WTC11 (cell line): ENCODE data around the gene AOAH. TPM values are rescaled to one million over a fixed set of nuclear protein-coding genes. Genes with fewer than 3 reads are reported as not detected.

Experiments used
- ATAC-seq: fragments of 200-7000 bp; cut with Tn5 transposase; 2 replicates; pipeline ENCODE4 v1.10.0; 2021; ENCODE audit warnings: mild to moderate bottlenecking, moderate library complexity
- CTCF ChIA-PET: fragments of 300-600 bp; sonication (Branson Sonifier 250); formaldehyde crosslinking; loops from one replicate; lab custom pipeline; 2021; ENCODE audit warnings: antibody characterized with exemption; lab: Charles Lee
- POLR2A ChIA-PET: fragments of 350-600 bp; sonication (Branson Sonifier 250); formaldehyde crosslinking; loops from one replicate; lab custom pipeline; 2021; ENCODE audit warnings: antibody characterized with exemption; lab: Charles Lee
- DNase-seq: peaks from one replicate; pipeline ENCODE4 v3.0.0; 2021; ENCODE audit warnings: low spot score
- H3K27ac Mint-ChIP-seq: 2 replicates; pipeline ENCODE4 v1.8.0; 2021; ENCODE audit warnings: mixed read lengths
- H3K27me3 Mint-ChIP-seq: 2 replicates; pipeline ENCODE4 v1.8.0; 2021; ENCODE audit warnings: low read depth, mild to moderate bottlenecking, moderate library complexity, mixed read lengths
- H3K36me3 Mint-ChIP-seq: 2 replicates; pipeline ENCODE4 v1.8.0; 2021; ENCODE audit warnings: mixed read lengths
- H3K4me1 Mint-ChIP-seq: 2 replicates; pipeline ENCODE4 v1.8.0; 2022; ENCODE audit warnings: mixed read lengths
- H3K4me3 Mint-ChIP-seq: 2 replicates; pipeline ENCODE4 v1.8.0; 2021; ENCODE audit warnings: mild to moderate bottlenecking, moderate library complexity, mixed read lengths
- H3K9me3 Mint-ChIP-seq: 2 replicates; pipeline ENCODE4 v1.8.0; 2021; ENCODE audit warnings: mixed read lengths
- AFF4 ChIP-seq: sonication (generic); formaldehyde crosslinking; IDR thresholded peaks from 2 replicates; pipeline ENCODE4 v1.8.1; 2023; ENCODE audit warnings: mild to moderate bottlenecking, missing genetic modification reagents, borderline replicate concordance
- ATF6 ChIP-seq: sonication (generic); formaldehyde crosslinking; IDR thresholded peaks from 2 replicates; pipeline ENCODE4 v1.8.1; 2023; ENCODE audit warnings: mild to moderate bottlenecking, missing genetic modification reagents
- CREB1 ChIP-seq: sonication (generic); formaldehyde crosslinking; IDR thresholded peaks from 2 replicates; pipeline ENCODE4 v1.8.0; 2023; ENCODE audit warnings: mild to moderate bottlenecking, missing genetic modification reagents
- E2F4 ChIP-seq: sonication (generic); formaldehyde crosslinking; IDR thresholded peaks from 2 replicates; pipeline ENCODE4 v1.8.1; 2022; ENCODE audit warnings: low read depth, mild to moderate bottlenecking, moderate library complexity, missing genetic modification reagents, borderline replicate concordance
- EMX1 ChIP-seq: fragments of 250-450 bp; sonication (Bioruptor Pico); IDR thresholded peaks from 2 replicates; pipeline ENCODE4 v1.8.0; 2021; ENCODE audit warnings: mild to moderate bottlenecking
- FOXJ3 ChIP-seq: sonication (generic); formaldehyde crosslinking; IDR thresholded peaks from 2 replicates; pipeline ENCODE4 v1.9.0; 2021; ENCODE audit warnings: missing genetic modification reagents, mild to moderate bottlenecking, borderline replicate concordance
- FOXP1 ChIP-seq: sonication (generic); formaldehyde crosslinking; IDR thresholded peaks from 2 replicates; pipeline ENCODE4 v1.8.0; 2022; ENCODE audit warnings: missing genetic modification reagents, mild to moderate bottlenecking, moderate library complexity, borderline replicate concordance
- FOXP4 ChIP-seq: sonication (generic); formaldehyde crosslinking; IDR thresholded peaks from 2 replicates; pipeline ENCODE4 v1.8.0; 2022; ENCODE audit warnings: mild to moderate bottlenecking, missing genetic modification reagents
- GTF2I ChIP-seq: fragments of 250-450 bp; sonication (Bioruptor Pico); conservative IDR thresholded peaks from 2 replicates; pipeline ENCODE4 v1.4.0; 2021; ENCODE audit warnings: mild to moderate bottlenecking
- MLX ChIP-seq: sonication (generic); formaldehyde crosslinking; IDR thresholded peaks from 2 replicates; pipeline ENCODE4 v1.8.1; 2023; ENCODE audit warnings: mild to moderate bottlenecking, missing genetic modification reagents, moderate library complexity
- NFATC4 ChIP-seq: fragments of 250-450 bp; sonication (Bioruptor Pico); IDR thresholded peaks from 2 replicates; pipeline ENCODE4 v1.9.0; 2021; ENCODE audit warnings: mild to moderate bottlenecking
- NR1H2 ChIP-seq: sonication (generic); formaldehyde crosslinking; IDR thresholded peaks from 2 replicates; pipeline ENCODE4 v1.9.0; 2021; ENCODE audit warnings: mild to moderate bottlenecking, moderate library complexity, missing genetic modification reagents
- NR3C1 ChIP-seq: sonication (generic); formaldehyde crosslinking; conservative IDR thresholded peaks from 2 replicates; pipeline ENCODE4 v1.8.1; 2023; ENCODE audit warnings: low read depth, mild to moderate bottlenecking, missing genetic modification reagents
- PREB ChIP-seq: sonication (generic); formaldehyde crosslinking; IDR thresholded peaks from 2 replicates; pipeline ENCODE4 v1.8.1; 2022; ENCODE audit warnings: mild to moderate bottlenecking, missing genetic modification reagents, moderate library complexity, borderline replicate concordance
- RORB ChIP-seq: fragments of 250-450 bp; sonication (Bioruptor Pico); IDR thresholded peaks from 2 replicates; pipeline ENCODE4 v1.9.0; 2021; ENCODE audit warnings: mild to moderate bottlenecking
- SMAD3 ChIP-seq: sonication (generic); formaldehyde crosslinking; IDR thresholded peaks from 2 replicates; pipeline ENCODE4 v1.8.0; 2022; ENCODE audit warnings: missing genetic modification reagents, mild to moderate bottlenecking, borderline replicate concordance
- TCF7 ChIP-seq: sonication (generic); formaldehyde crosslinking; IDR thresholded peaks from 2 replicates; pipeline ENCODE4 v1.8.0; 2022; ENCODE audit warnings: mild to moderate bottlenecking, low read depth, missing genetic modification reagents, moderate library complexity
- TEAD1 ChIP-seq: sonication (generic); formaldehyde crosslinking; IDR thresholded peaks from 2 replicates; pipeline ENCODE4 v1.8.0; 2022; ENCODE audit warnings: mild to moderate bottlenecking, missing genetic modification reagents
- ZBTB21 ChIP-seq: sonication (generic); formaldehyde crosslinking; IDR thresholded peaks from 2 replicates; pipeline ENCODE4 v1.8.1; 2023; ENCODE audit warnings: mild to moderate bottlenecking, missing genetic modification reagents, borderline replicate concordance
- ZNF121 ChIP-seq: sonication (generic); formaldehyde crosslinking; IDR thresholded peaks from 2 replicates; pipeline ENCODE4 v1.8.0; 2023; ENCODE audit warnings: missing genetic modification reagents
- ZNF232 ChIP-seq: sonication (generic); formaldehyde crosslinking; IDR thresholded peaks from 2 replicates; pipeline ENCODE4 v1.8.0; 2022; ENCODE audit warnings: mild to moderate bottlenecking, missing genetic modification reagents
- ZNF317 ChIP-seq: sonication (generic); formaldehyde crosslinking; IDR thresholded peaks from 2 replicates; pipeline ENCODE4 v1.8.1; 2023; ENCODE audit warnings: low read depth, mild to moderate bottlenecking, moderate library complexity, missing genetic modification reagents, borderline replicate concordance
- ZNF671 ChIP-seq: fragments of 250-450 bp; sonication (Bioruptor Pico); IDR thresholded peaks from 2 replicates; pipeline ENCODE4 v1.8.0; 2021; ENCODE audit warnings: mild to moderate bottlenecking
- total RNA-seq: library from RNA; stranded (reverse); gene quantifications from 3 replicates; pipeline ENCODE4 v1.2.3, GENCODE V29; 2021

Gene AOAH
- total RNA-seq, 1 experiment from 2014 or later = 0.31 TPM

- TF ChIP-seq AFF4 (CRISPR knock-in tag) = no peak
- no peak for TF ChIP-seq NR1H2 (CRISPR knock-in tag)
- TF ChIP-seq NFATC4 (CRISPR knock-in tag) = no peak
- TF ChIP-seq ZNF317 (CRISPR knock-in tag) = no peak
Observed at GRCh38 chr7:36726806-36727503, 2.7 kb upstream of the AOAH start (continued).

- DNase-seq = no peak
- no peak for TF ChIP-seq GTF2I
- TF ChIP-seq FOXP1 (CRISPR knock-in tag) = no peak
- no peak for TF ChIP-seq E2F4 (CRISPR knock-in tag)
- POLR2A ChIA-PET = interaction anchor here (0.6 kb wide), 1 partner anchor 533 kb away, joined by 3 read pairs; no protein-coding TSS in a partner anchor
- Mint-ChIP-seq H3K9me3 (peaks cover 15% of the 10 kb centered on the region), H3K4me1 (no peaks in the 10 kb centered on the region), H3K36me3 (no peaks in the 10 kb centered on the region), H3K27me3 (no peaks in the 10 kb centered on the region), H3K27ac (no peak overlapping the region), H3K4me3 (no peak overlapping the region)
- CTCF ChIA-PET = interaction anchor here (0.7 kb wide), 1 partner anchor 154 kb away, joined by 3 read pairs; no protein-coding TSS in a partner anchor
- ATAC-seq = no peak
Observed at GRCh38 chr7:36726311-36726710, 2.0 kb upstream of the AOAH start.

GRCh38 chr7:36724996-36725395 is 702 bp upstream of the AOAH start:
- ChIA-PET CTCF (no interaction called here), POLR2A (no interaction called here)
- Mint-ChIP-seq H3K4me1 (no peaks in the 10 kb centered on the region), H3K27me3 (no peaks in the 10 kb centered on the region), H3K9me3 (peaks cover 11% of the 10 kb centered on the region), H3K36me3 (no peaks in the 10 kb centered on the region), H3K27ac (no peak overlapping the region), H3K4me3 (no peak overlapping the region)
- ATAC-seq (no peak), DNase-seq (no peak)
- TF ChIP-seq FOXJ3 (CRISPR knock-in tag) (no peak), ZBTB21 (no peak), PREB (no peak), ZNF671 (no peak), TCF7 (CRISPR knock-in tag) (no peak), FOXP4 (CRISPR knock-in tag) (no peak), EMX1 (CRISPR knock-in tag) (no peak), MLX (no peak), ATF6 (CRISPR knock-in tag) (no peak), NR3C1 (no peak), NR1H2 (CRISPR knock-in tag) (no peak), CREB1 (CRISPR knock-in tag) (no peak), SMAD3 (CRISPR knock-in tag) (no peak), RORB (CRISPR knock-in tag) (no peak), ZNF121 (CRISPR knock-in tag) (no peak), ZNF232 (CRISPR knock-in tag) (no peak), TEAD1 (CRISPR knock-in tag) (no peak)
